GM19468 (cell line): ENCODE results near the gene MAPK8.

ENCODE experiments used
- ATAC-seq: cut with Tn5 transposase; IDR thresholded peaks from one replicate; pipeline ENCODE4 v1.9.1; 2021; ENCODE audit warnings: mild to moderate bottlenecking, moderate library complexity, moderate number of reproducible peaks; ENCODE audit not compliant: unreplicated experiment; ENCODE audit errors: extremely low read depth

The MAPK8 gene

DNA sequence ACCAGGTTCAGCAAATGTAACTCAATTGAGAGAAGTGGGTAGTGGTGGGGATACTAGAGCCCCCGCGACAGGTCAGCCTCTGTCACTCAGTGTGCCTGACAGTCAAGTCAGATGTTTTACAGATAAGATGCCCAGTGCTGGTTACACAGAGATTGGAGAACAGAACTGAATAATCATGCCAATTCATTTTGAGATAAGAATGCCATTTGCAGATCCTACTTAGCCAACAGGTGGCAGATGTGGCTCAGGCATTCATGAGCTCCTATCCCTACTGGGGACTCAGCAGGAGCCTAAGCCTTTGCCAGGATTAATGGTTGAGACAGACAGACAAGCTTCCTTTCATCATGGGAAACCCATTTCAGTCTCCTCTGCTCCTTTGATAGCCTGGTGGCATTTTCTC is 137.8 kb downstream of the MAPK8 start:
- no peak for ATAC-seq

DNA sequence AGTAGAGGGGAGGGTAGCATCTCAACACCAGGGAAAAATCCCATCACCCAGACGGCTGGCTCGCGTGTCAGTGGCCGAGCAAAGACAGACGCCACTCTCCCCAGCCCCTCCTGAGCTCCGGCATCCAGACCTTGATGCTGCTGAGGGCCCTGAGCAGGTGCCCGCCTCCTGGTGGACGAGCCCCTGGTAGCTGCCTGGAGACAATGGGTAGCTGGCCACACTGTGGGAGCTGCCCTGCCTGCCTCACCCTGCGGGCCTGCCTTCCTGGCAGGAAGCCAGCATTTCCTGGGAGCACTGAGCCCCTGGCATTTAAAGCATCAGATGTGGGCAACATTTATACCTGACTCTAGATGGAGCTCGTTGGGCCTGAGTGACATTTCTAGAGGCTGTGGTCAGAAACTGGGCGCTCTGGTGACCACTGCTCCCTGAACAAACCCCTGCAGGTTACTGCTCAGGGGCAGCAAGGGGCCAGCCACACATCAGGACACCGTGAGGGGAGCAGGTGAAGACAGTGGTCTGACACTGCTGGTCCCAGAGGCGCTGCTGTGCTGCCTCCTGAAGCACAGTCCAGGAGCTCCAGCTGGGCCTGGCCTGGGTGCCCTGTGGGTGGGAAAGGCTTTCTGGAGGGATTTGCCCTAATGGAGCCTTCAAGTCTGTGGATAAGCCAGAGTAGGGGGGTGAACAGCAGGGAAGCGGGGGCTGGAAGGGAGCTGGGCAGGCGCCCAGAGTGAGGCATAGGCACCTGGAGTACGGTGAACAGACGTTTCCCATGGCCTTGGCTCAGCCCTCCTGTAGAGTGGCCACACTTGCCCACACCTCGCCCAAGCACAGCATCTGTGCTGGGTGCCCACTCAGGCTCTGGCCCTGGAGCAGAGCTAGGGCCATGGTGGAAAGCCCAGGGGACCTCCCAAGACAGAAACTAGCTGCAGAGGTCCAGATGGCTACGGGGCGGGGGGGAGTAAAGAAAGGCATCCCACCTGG is 138.7 kb downstream of the MAPK8 start:
- no peak for ATAC-seq

DNA sequence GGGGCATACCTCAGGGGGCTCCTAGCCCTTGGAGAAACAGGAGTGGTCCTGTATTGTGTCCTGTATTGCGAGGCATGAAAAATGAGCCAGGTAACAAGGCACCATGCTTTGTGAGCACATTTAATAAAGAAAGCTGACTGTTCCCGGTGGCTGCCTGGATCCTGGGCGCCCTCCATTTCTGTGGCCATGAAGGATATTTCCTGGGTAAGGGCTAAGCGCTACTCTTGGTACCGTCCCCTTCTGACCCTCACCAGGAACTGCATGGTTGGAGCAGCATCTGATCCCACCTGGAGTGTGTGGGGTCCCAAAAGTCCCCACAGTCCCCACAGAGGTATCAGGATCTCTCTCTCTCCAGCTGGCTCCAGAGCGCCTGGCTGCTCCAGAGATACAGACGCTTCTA is 139.5 kb downstream of the MAPK8 start:
- no peak for ATAC-seq

GRCh38 chr10:48446785-48447184 is 140.3 kb downstream of the MAPK8 start:
- ATAC-seq: no peak

DNA sequence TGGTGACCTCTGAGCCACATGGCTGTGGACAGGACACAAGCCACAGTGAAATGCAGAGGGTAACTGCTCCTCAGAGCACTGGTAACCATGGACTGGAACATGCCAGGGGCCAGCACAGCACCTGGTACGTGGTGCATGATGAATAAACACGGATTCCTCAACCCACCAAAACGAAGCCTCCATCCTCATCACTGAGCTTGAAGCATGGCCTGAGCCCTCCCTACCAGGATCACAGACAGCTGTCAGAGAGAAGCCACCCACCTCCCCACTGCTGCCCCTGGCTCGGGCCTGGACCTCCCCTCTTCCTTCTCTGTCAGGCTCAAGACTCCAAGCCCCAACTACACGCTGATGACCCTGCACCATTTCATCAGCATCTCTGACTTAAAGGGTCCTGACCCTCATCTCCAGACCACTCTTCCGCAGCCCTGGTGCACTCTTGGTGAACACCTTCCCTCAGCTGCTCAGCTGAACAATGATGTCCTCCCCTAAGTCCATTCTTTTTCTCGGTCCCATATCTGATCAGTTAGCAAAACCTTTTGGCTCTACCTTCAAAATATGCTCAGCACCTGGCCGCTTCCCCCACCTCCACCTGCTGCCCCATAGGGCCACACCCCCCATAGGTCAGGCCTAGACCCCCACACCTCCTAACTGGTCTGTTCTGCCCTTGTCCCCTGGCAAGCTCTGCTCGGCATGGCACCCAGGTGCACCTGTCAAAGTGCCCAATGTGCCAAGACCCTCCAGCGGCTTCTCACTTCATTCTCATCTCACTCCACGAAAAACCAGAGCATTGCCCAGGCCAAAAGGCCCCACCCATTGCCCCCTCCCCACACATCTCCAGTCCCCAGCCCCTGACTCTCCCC is 141.1 kb downstream of the MAPK8 start:
- ATAC-seq: no peak

DNA sequence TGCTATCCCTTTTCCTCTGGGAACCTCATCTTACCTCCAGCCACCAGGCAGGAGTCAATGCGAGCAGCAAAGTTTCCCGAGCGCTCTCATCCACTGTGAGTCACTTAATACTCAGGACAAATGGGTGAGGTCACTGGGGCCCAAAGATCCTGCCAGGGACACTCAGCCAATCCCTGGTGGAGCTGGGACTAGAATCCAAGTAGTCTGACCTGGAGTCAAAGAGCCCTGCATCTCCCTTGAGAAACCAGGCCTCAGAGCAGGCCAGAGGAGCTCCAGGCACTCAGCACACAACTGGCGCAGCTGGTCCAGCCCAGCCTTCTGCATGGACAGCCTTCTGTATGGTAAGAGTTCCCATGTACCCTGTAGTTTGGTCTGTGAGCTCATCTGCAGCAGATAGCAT is 142.3 kb downstream of the MAPK8 start:
- no peak for ATAC-seq

GRCh38 chr10:48449501-48450232 is 143.2 kb downstream of the MAPK8 start:
- ATAC-seq: no peak

- no peak for ATAC-seq
Measured at GRCh38 chr10:48450233-48450740, 143.8 kb downstream of the MAPK8 start.

GRCh38 chr10:48450741-48451466 is 144.4 kb downstream of the MAPK8 start:
- no peak for ATAC-seq

GRCh38 chr10:48451969-48452878 is 145.7 kb downstream of the MAPK8 start:
- no peak for ATAC-seq

- no peak for ATAC-seq
Measured at GRCh38 chr10:48452879-48453412, 146.5 kb downstream of the MAPK8 start.

DNA sequence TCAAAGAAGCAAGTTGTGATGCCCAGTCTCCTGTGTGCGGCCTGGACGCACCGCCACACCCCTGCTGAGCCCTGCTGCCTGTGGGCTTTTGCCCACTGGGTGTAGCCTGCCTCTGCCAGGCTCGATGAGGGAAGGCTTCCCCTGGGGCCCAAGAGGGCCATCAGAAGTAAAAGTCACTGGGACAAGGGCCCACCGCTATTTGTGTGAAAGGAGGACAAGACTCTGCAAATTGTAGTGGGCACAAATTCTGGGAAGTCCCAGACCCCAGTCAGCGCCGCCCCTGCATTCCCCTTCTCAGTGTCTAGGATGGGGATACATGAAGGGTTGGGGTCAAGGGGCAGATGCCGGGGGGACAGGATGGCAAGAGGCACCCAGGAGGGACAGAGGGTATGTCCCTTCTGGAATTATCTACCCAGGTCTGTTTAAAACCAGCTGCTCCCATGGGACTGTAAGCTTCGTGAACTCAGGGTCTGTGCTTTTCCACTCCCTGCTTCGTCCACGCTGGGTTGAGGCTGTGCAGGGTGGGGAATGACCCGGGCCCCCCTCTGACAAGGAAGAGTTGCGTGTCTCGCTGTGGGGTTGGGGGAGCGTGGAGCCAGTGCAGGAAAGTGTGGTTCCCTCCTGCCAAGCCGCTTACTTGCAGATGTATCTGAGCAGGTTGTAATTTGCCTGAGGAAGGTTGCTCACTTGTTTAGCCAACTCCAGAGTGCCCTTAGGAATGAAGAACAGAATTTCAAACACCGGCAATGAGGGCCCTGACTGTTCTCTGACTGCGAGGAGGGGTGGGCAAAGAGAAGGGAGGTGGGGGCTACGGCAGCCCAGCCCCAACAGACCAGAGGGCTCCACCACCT is 147.2 kb downstream of the MAPK8 start:
- no peak for ATAC-seq

GRCh38 chr10:48454302-48455054 is 148.0 kb downstream of the MAPK8 start:
- no peak for ATAC-seq

DNA sequence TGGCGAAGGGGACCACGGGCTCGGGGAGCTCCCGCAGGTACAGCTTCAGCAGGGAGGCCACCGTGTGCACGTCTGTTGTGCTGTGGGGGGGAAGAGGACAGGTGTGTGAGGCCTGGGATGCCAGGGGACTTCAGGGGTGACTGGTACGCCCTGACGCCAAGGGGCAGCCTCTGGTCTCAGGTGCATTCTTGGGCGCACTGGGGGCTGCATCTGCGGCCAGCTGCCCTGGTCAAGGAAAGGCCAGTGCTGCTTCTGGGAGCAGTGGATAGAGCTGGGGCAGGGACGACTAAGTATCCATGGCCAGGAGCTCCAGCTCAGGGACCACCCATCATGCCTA is 148.5 kb downstream of the MAPK8 start:
- ATAC-seq: no peak

GRCh38 chr10:48455392-48456151 is 149.1 kb downstream of the MAPK8 start:
- ATAC-seq: no peak

DNA sequence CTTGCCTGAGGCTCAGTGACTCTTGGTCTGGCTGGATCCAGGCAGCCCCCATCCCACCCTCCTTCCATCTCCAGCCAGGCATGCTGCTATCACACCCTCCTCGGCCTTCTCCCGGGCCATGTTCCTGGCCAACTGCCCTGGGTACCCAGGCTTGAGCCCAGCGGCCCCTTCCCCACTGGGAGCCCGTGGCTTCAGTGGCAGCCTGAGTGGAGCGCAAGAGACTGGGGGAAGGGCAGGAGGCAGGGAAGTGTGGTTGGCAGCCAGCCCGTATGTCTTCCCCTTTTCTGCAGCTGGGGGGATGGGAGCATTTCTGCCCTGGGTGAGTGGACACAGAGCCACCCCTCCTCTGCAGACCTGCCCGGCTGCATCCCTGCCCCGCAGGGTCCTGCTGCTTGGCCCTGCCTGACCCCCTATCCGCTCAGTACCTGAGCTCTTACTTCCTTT is 149.9 kb downstream of the MAPK8 start:
- no peak for ATAC-seq
